Ovary (tissue), 9 donors: Measurements from ENCODE around the gene ZC3H8. TPM values are rescaled to one million over a fixed set of nuclear protein-coding genes. Genes with fewer than 3 reads are reported as not detected.

Source experiments
- DNase-seq, 5 donors: peaks; one replicate each; pipeline ENCODE4 v3.0.0-alpha.2; 2019 to 2020
- H3K27ac ChIP-seq, 2 donors: fragments of 200-600 bp; one replicate each; pipeline versions ENCODE4 v1.5.1 to v1.8.0; 2019 to 2022
- H3K27me3 ChIP-seq: fragments of 200-600 bp; one replicate; pipeline ENCODE4 v1.8.0; 2022
- H3K36me3 ChIP-seq: fragments of 200-600 bp; sonication (generic); one replicate; pipeline ENCODE4 v1.5.1; 2019
- H3K4me1 ChIP-seq: one replicate; pipeline ENCODE4 v1.8.1; 2013; ENCODE audit warnings: mild to moderate bottlenecking, moderate library complexity; ENCODE audit not compliant: insufficient read depth
- H3K4me3 ChIP-seq: fragments of 200-600 bp; sonication (generic); one replicate; pipeline ENCODE4 v1.5.1; 2017
- H3K9me3 ChIP-seq, 2 donors: fragments of 200-600 bp in 1 of 2; sonication (generic) in 1 of 2; one replicate each; pipeline versions ENCODE4 v1.5.1 to v1.8.1; 2013 to 2019; ENCODE audit warnings: mild to moderate bottlenecking in 1 of 2, moderate library complexity in 1 of 2
- EP300 ChIP-seq: sonication (generic); formaldehyde crosslinking; IDR thresholded peaks from one replicate; pipeline ENCODE4 v1.6.1; 2017; ENCODE audit warnings: antibody characterized with exemption
- POLR2A ChIP-seq: fragments of 450-650 bp; IDR thresholded peaks from one replicate; pipeline ENCODE4 v1.6.1; 2017; ENCODE audit warnings: antibody characterized with exemption, mild to moderate bottlenecking, moderate library complexity
- WGBS, 3 donors: extraction: QIAGEN DNeasy Blood & Tissue Kit in 1 of 3; methylation state at CpG; one replicate each; pipeline versions ENCODE4 v1.1.5 to v1.1.7; 2013 to 2017; 5-methylcytosine and 5-hydroxymethylcytosine counted together
- intact Hi-C, 4 donors: fragments of 100-400 bp; cut with DNase I; formaldehyde crosslinking; loops; one replicate each; pipeline versions ENCODE4 v1.11.0 to v1.15.1; 2022 to 2023
- polyA plus RNA-seq, 2 donors: library from polyadenylated mRNA; stranded (reverse); fragments of 200-250 nt in 1 of 2; fragments of 350-450 nt in 1 of 2; fragmentation: Illumina TruSeq in 1 of 2; extraction: RNeasy Lipid Tissue Mini Kit (QIAGEN cat#74804) in 1 of 2; gene quantifications; one replicate each; pipeline ENCODE4 v1.2.3, GENCODE V29; 2013 to 2014
- total RNA-seq, 7 donors: library from RNA; depleted of rRNA in 2 of 7; stranded (reverse); fragments of >200 nt in 2 of 7; fragmentation: NEBNext Ultra II Directional in 3 of 7; extraction: Animal tissue kit (Norgen Biotek cat#: 25700) in 3 of 7; gene quantifications; one replicate each; pipeline versions ENCODE4 v1.1.0 to v1.2.4, GENCODE V29; 2016 to 2023
- TF ChIP-seq, protein P1 (sequence below), 3 donors: fragments of 450-650 bp in 2 of 3; fragments of 200-600 bp in 1 of 3; IDR thresholded peaks; one replicate each; pipeline versions ENCODE4 v1.5.1 to v1.8.0; 2016 to 2022; ENCODE audit warnings: antibody characterized with exemption in 3 of 3, mild to moderate bottlenecking in 1 of 3
- donor health status: DM: no; HTN: no; CAD: no; lungs with moderate emphysema.
- donor health status: DM: no; HTN: no; CAD: no.
- donor health status: Bipolar disorder and iron deficiency.
- donor health status: DM: yes; HTN: yes; CAD: no.
- donor health status: DM: no; HTN: no; CAD: no.
- donor health status: DM: yes; HTN: yes; CAD: no.

The ZC3H8 gene
- total and polyA plus RNA-seq, 9 donors, result 4.9 to 36.2 (median 10.9) TPM

DNA sequence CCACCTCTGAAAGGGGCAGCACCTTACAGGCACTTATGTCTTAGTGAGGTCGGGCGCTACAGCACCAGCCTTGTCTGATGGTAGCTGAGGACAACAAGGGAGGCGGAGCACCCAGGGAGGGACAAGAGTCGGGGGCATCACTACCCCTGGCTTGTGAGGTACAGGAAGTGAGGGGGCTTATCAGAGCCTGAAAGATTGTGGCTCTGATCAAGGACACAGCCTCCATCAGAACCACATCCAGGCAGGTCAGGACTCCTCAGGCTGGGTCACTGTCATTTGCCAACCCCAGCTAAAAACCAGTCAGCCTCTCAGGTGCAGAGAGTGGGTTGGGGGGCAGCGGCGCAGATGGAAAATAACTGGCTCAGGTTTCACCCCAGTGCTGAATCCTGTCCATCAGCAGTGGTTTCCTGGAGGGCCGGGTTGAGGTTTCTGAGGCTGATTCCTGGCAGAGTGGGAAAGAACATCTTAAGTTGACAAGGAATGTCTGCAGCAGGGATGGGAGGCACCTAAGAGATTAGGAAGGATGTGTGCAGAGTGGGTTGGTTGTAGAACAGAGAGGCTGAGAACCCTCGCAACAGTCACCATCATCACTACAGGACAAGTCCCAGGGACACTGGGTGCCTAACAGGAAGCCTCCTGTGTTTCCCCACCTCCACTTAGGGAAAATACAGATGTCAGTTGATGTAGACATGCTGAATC, 71.4 kb downstream of the ZC3H8 start:
- no peak for TF ChIP-seq EP300
- TF ChIP-seq, protein P1, sequence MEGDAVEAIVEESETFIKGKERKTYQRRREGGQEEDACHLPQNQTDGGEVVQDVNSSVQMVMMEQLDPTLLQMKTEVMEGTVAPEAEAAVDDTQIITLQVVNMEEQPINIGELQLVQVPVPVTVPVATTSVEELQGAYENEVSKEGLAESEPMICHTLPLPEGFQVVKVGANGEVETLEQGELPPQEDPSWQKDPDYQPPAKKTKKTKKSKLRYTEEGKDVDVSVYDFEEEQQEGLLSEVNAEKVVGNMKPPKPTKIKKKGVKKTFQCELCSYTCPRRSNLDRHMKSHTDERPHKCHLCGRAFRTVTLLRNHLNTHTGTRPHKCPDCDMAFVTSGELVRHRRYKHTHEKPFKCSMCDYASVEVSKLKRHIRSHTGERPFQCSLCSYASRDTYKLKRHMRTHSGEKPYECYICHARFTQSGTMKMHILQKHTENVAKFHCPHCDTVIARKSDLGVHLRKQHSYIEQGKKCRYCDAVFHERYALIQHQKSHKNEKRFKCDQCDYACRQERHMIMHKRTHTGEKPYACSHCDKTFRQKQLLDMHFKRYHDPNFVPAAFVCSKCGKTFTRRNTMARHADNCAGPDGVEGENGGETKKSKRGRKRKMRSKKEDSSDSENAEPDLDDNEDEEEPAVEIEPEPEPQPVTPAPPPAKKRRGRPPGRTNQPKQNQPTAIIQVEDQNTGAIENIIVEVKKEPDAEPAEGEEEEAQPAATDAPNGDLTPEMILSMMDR (IDR thresholded peaks at IDR 0.05), result no peak
- TF ChIP-seq POLR2A, result no peak
- no peak overlapping the region for H3K27ac ChIP-seq
- no peaks in the 10 kb centered on the region for H3K27me3 ChIP-seq
- intact Hi-C loops, result no loop called here
- H3K4me1 ChIP-seq, result no peaks in the 10 kb centered on the region
- H3K4me3 ChIP-seq, result no peak overlapping the region
- no peak for DNase-seq
- 86 to 92% (median 90%) methylated on average over 8 of the region's 8 CpGs for WGBS, 3 donors
- no peaks in the 10 kb centered on the region for H3K9me3 ChIP-seq
- H3K36me3 ChIP-seq, result no peaks in the 10 kb centered on the region

DNA sequence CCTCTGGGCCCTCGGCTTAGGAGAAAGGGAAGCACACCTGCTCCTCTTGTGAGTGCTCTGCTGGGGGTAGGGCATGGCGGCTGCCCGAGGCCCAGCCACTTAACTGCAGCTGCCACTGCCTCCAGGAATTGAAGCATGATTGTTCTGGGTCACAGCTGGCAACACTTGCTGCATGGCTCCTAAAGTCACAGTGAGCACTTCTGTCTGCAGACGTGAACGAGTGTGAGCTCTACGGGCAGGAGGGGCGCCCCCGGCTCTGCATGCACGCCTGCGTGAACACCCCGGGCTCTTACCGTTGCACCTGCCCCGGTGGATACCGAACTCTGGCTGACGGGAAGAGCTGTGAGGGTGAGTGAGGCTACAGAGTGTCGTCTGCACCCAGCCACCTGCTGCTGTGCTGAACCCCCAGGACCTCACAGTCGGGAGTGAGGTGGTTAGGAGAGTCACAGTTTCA, 72.2 kb downstream of the ZC3H8 start:
- no peak for DNase-seq
- TF ChIP-seq EP300 (no peak), POLR2A (no peak)
- TF ChIP-seq, protein P1 (IDR thresholded peaks at IDR 0.05), result no peak
- Histone ChIP-seq H3K36me3 (no peaks in the 10 kb centered on the region), H3K4me1 (no peaks in the 10 kb centered on the region), H3K27me3 (no peaks in the 10 kb centered on the region), H3K9me3 (no peaks in the 10 kb centered on the region), H3K4me3 (no peak overlapping the region), H3K27ac (no peak overlapping the region)
- 71 to 87% (median 82%) methylated on average over 17 of the region's 17 CpGs for WGBS, 3 donors
- intact Hi-C loops, result no loop called here

DNA sequence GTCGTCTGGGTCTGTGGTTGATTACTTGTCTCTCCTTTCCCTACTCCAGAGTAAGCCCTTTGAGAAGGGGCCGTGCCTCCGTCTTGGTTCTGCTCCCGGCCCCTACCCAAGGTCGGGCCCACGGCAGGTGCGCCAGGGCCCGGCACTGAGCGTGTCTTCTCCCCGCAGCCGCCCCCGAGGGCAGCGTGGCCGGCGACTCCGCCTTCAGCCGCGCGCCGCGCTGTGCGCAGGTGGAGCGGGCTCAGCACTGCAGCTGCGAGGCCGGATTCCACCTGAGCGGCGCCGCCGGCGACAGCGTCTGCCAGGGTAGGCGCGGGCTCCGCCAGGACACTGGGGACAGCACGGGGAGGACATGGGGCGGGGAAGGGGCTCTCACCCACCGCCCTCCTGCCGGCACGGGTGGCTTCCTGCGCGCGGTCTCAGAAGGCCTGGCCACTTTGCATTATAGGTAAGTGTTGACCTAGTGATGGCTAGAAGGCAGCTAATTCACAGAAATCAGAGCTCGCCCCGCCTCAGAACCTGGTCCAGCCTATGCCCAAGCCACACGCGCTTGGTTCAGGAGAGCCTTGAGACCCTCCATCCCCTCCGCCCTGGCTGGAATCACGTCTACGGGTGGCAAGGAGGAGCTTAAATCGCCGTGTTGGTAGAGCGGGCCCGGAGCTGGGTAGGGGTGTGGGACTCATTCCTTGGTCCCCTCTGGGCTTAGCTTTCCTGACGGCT, 73.1 kb downstream of the ZC3H8 start:
- TF ChIP-seq POLR2A, result no peak
- TF ChIP-seq, protein P1 (IDR thresholded peaks at IDR 0.05), result no peak
- TF ChIP-seq EP300, result no peak
- no peak overlapping the region for H3K4me3 ChIP-seq
- no peaks in the 10 kb centered on the region for H3K4me1 ChIP-seq
- intact Hi-C loops, result no loop called here
- no peaks in the 10 kb centered on the region for H3K36me3 ChIP-seq
- H3K9me3 ChIP-seq, result no peaks in the 10 kb centered on the region
- no peak for DNase-seq
- 12 to 19% (median 19%) methylated on average over 42 to 54 of the region's 54 CpGs for WGBS, 3 donors
- H3K27ac ChIP-seq, result no peak overlapping the region
- no peaks in the 10 kb centered on the region for H3K27me3 ChIP-seq

DNA sequence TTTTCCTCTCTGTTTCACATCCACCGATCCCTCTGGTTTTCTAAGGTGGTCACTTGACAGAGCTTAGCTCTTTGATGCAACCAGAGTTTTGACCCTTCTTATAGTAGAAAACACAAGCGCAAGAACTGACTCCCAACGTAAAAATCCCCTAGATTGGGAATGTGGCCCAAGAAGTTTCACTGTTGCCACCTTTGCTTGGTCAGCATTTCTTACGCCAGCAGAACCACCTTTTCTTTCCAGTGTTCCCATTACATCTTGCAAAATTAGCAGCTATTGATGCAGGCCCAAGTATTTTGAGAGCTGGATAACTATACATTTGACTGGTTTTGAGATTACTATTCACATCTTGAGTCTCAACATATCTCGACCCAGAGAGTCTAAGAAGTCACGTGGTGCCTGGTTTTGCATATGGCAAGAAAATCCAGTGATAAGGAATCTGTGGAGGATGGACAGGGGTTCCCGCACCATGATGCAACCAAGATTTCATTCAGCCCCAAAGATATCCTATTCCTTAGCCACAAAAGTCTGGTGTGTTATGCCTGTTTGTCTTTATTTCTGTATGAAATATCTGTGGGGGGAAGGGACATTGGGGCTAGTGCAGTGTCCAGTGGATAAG, 78.8 kb downstream of the ZC3H8 start:
- DNase-seq, result no peak
- intact Hi-C loops, result no loop called here
- Histone ChIP-seq H3K4me3 (no peak overlapping the region), H3K36me3 (no peaks in the 10 kb centered on the region), H3K27ac (no peak overlapping the region), H3K9me3 (no peaks in the 10 kb centered on the region), H3K27me3 (no peaks in the 10 kb centered on the region), H3K4me1 (no peaks in the 10 kb centered on the region)
- no peak for TF ChIP-seq POLR2A
- WGBS, 3 donors, result 93 to 94% (median 94%) methylated on average over 7 of the region's 7 CpGs
